Measurements from ENCODE around the gene KIF1A.

Gene KIF1A

GRCh38 chr2:240737512-240737911 is 82.5 kb downstream of the KIF1A start:
- ChIA-PET POLR2A (no interaction called here), CTCF (no interaction called here)
- no peak overlapping the region for H3K4me3 ChIP-seq (ENCODE audit: low read depth, low read length)
- DNase-seq (ENCODE audit: low read depth, low spot score) = no peak
- no peak for TF ChIP-seq CTCF (IDR thresholded peaks at IDR 0.05; ENCODE audit: insufficient read depth, low read length, missing control alignments)

- TF ChIP-seq CTCF (IDR thresholded peaks at IDR 0.05; ENCODE audit: insufficient read depth, low read length, missing control alignments) = no peak
- H3K4me3 ChIP-seq (ENCODE audit: low read depth, low read length) = no peak overlapping the region
- DNase-seq (ENCODE audit: low read depth, low spot score) = no peak
- CTCF ChIA-PET = no interaction called here
- POLR2A ChIA-PET = no interaction called here
Observed at GRCh38 chr2:240736281-240737250, 83.5 kb downstream of the KIF1A start.

- ChIA-PET POLR2A (no interaction called here), CTCF (no interaction called here)
- DNase-seq (ENCODE audit: low read depth, low spot score) = no peak
Observed at GRCh38 chr2:240735476-240735875, 84.5 kb downstream of the KIF1A start.

GRCh38 chr2:240734756-240735155 is 85.3 kb downstream of the KIF1A start:
- POLR2A ChIA-PET = no interaction called here
- no peak for TF ChIP-seq CTCF (IDR thresholded peaks at IDR 0.05; ENCODE audit: insufficient read depth, low read length, missing control alignments)
- CTCF ChIA-PET = no interaction called here

More at GRCh38 chr2:240735476-240735875, 84.5 kb downstream of the KIF1A start:
- no peak overlapping the region for H3K4me3 ChIP-seq (ENCODE audit: low read depth, low read length)
- no peak for TF ChIP-seq CTCF (IDR thresholded peaks at IDR 0.05; ENCODE audit: insufficient read depth, low read length, missing control alignments)

GRCh38 chr2:240733803-240734495 is 86.1 kb downstream of the KIF1A start:
- CTCF ChIA-PET = no interaction called here
- TF ChIP-seq CTCF (IDR thresholded peaks at IDR 0.05; ENCODE audit: insufficient read depth, low read length, missing control alignments) = no peak
- H3K4me3 ChIP-seq (ENCODE audit: low read depth, low read length) = no peak overlapping the region
- no peak for DNase-seq (ENCODE audit: low read depth, low spot score)
- POLR2A ChIA-PET = no interaction called here

More at GRCh38 chr2:240734756-240735155, 85.3 kb downstream of the KIF1A start:
- no peak overlapping the region for H3K4me3 ChIP-seq (ENCODE audit: low read depth, low read length)
- no peak for DNase-seq (ENCODE audit: low read depth, low spot score)
